ENCODE measurements around the gene SH2D3A.

GRCh38 chr19:6790194-6791128 is 23.2 kb upstream of the SH2D3A start:
- TF ChIP-seq CTCF (conservative IDR thresholded peaks at IDR 0.05), result no peak
- no peak for TF ChIP-seq EZH2 (IDR thresholded peaks at IDR 0.05; ENCODE audit: low read depth)

Data from PC-9 (cell line).